COR-L47 (cell line): ENCODE measurements around the gene MS4A1.
"Not testable (repeated sequence)": the region's sequence is repeated elsewhere in the genome, so short reads cannot be mapped to it uniquely, and the experiment has no call there.

Experiments
- DNase-seq: peaks from one replicate; lab custom pipeline; 2025; lab: John Stamatoyannopoulos, UW

The MS4A1 gene

GRCh38 chr11:60502221-60502775 lies 46.7 kb downstream of the MS4A1 start:
- DNase-seq: no peak

DNA sequence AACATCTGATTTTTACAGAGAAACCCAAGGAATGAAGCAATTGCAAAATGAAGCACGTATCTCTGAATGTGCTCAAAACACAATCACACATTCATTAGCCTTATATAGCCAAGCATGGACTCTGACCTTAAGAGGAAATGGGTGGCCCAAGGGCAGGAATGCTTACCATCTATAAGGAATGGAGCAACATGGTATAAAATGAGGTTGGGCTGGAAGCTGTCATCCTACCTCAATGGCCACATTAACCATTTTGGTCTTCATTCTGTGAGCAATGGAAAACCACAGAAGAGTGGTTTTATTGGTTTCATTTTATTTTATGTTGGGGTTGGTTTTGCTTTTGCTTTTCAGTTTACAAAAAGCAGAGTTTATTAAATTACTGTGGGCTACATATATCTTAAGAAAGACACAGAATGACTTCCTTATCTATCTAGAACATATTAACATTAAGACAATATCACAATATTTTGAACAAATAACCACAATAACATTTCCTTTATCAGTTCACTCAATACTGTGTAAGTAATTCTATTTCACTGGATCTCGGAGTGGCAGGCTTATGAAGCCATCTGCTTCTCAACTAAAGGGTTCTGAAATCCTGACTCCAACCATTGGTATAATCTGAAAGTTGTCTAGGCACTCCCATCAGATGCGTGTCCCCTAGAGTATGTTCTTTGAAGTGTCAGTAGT lies 48.7 kb downstream of the MS4A1 start:
- no peak for DNase-seq

- DNase-seq: not testable (repeated sequence)
These were observed 54.0 kb downstream of the MS4A1 start for GRCh38 chr11:60509609-60510008.

DNA sequence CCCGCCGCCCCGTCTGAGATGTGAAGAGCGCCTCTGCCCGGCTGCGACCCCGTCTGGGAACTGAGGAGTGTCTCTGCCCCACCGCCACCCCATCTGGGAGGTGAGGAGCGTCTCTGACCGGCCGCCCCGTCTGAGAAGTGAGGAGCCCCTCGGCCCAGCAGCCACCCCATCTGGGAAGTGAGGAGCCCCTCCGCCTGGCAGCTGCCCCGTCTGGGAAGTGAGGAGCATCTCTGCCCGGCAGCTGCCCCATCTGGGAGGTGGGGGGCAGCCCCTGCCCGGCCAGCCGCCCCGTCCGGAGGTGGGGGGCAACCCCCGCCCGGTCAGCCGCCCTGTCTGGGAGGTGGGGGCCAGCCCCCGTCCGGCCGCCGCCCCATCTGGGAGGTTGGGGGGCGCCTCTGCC lies 54.6 kb downstream of the MS4A1 start:
- DNase-seq: not testable (repeated sequence)

DNA sequence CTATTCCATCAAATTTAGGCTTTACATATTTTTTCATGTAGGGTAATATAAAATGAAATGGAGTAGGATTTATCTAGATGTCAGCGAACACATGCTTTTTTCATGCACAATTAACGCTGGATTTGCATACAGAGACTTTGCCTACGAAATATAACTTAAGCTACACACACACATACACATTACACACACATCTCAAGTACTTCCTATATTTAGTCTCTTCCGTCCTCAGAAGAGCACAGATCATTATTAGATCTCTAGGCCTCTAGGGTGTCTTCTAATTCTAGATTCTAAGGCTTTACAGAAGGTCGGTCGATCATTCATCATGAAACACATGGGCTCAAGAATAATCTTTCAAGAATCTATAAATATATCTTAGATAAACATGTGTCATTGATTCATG lies 55.7 kb downstream of the MS4A1 start:
- no peak for DNase-seq

DNA sequence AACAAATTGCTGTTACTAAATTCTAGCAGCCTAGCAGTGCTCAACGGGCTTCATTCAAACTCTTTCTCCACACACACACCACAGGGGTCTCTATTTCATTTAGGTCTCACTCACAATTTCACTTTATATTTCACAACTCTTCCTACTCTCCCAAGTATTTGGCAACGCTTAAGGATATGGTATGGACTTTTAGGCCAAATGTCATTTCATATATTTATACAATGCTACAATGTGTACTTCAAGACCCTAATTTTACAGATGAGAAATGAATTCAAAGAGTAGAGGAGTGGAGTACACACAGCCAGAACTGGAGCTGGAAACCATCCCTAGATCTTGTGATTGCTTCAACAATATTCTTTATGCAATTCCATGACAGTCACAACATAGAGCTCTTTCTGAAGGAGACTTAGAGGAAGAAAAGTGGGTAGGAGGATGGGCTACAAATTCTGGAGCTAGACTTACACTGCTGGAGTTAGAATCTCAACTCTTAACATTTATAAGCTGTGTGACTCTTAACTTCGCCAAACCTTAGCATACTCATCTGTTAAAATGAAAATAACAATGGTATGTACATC lies 57.1 kb downstream of the MS4A1 start:
- DNase-seq: no peak

GRCh38 chr11:60513496-60514460 lies 58.1 kb downstream of the MS4A1 start:
- no peak for DNase-seq

DNA sequence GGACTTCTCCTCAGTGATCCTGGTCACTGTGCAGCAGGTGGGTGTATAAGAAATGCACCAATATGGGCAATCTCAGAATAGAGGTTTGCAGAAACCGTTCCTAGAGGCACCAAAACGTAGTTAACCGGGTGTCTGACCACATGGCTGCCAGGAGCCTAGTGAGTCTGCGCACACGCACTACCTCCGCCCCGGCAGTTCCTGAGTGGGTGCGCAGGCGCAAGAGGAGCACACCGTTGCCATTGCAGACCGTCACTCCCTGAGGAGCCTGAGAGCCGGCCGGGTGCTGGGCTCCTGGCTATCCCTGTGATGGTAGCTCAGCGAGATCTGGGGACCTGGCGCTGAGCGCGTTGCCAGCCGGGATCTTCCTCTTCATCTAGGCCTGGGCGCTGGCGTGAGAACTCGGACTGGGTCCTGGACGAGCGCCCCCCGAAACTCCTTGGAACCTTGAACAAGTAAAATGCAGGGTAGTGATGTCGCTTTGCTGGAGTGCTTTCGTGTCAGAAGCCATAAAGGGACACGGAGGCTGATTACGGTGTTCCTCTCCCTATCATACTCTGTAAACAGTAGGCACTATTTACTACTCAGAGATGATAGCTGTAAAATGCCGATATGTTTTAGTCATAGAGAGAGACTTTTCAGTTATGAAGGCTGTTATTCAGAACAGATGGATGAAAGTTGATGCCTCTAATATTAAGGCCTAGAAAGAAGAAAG lies 59.7 kb downstream of the MS4A1 start, which contains the start of gene MS4A13:
MS4A13 (plus strand) TSS at position 249 of the 712 bp plus-strand sequence. CDS start 2,692 bp downstream, outside the sequence.
- DNase-seq: no peak
